ENCODE measurements around the gene FBLN1.

DNA sequence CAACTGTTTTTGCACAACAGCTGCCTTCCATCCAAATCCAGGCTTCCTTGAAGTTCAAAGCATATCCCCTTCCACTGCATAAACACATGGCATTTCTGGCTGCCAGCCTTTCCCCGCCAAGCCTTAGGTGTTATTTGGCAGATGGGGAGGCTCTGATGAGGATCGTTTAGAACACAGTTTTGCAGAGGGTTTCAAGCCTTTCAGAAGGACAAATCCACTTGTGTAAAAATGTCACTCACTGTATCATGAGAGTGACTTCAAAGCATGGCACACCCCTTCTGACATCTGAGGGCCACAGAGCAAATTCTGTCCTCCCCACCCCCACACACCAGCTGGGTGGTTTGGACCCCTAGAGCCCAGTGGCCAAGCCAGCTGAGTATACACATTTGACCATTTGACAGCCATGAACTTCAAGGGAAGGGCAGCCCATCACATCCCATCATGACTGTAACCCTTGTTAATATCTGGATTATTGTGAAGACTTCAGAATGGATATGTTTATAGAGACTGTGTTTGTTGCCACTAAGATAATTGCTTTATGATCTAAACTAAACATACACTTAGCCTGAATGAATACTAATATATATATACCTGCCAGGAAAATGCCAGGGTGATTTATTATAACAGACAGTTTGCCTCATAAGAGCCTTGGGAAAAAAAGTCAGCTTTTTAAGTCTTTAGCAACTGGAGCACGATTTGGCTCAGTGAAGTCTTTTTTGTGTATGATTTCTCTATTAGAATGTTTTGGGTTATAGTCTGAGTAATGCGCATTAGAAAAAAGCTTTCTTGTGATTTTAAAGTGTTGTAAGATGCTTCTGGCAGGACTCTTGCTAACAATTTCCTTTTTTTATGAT, 31.9 kb downstream of the FBLN1 start:
- TF ChIP-seq KLF9 (CRISPR knock-in tag; IDR thresholded peaks at IDR 0.05; ENCODE audit: low read depth) (no peak), RAD21 (CRISPR knock-in tag; IDR thresholded peaks at IDR 0.05) (no peak), POLR2A (IDR thresholded peaks at IDR 0.05; ENCODE audit: insufficient read depth in 1 of 2, low read depth in 2 of 2, low read length in 2 of 2) (no peak), ELF4 (CRISPR knock-in tag; IDR thresholded peaks at IDR 0.05; ENCODE audit: borderline replicate concordance) (no peak), NR2C2 (CRISPR knock-in tag; IDR thresholded peaks at IDR 0.05; ENCODE audit: borderline replicate concordance) (no peak), ZNF256 (CRISPR knock-in tag; conservative IDR thresholded peaks at IDR 0.05) (no peak)
- TF ChIP-seq, protein P1, sequence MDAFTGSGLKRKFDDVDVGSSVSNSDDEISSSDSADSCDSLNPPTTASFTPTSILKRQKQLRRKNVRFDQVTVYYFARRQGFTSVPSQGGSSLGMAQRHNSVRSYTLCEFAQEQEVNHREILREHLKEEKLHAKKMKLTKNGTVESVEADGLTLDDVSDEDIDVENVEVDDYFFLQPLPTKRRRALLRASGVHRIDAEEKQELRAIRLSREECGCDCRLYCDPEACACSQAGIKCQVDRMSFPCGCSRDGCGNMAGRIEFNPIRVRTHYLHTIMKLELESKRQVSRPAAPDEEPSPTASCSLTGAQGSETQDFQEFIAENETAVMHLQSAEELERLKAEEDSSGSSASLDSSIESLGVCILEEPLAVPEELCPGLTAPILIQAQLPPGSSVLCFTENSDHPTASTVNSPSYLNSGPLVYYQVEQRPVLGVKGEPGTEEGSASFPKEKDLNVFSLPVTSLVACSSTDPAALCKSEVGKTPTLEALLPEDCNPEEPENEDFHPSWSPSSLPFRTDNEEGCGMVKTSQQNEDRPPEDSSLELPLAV (CRISPR knock-in tag; conservative IDR thresholded peaks at IDR 0.05; ENCODE audit: low read depth), result no peak
- TF ChIP-seq, protein P2, sequence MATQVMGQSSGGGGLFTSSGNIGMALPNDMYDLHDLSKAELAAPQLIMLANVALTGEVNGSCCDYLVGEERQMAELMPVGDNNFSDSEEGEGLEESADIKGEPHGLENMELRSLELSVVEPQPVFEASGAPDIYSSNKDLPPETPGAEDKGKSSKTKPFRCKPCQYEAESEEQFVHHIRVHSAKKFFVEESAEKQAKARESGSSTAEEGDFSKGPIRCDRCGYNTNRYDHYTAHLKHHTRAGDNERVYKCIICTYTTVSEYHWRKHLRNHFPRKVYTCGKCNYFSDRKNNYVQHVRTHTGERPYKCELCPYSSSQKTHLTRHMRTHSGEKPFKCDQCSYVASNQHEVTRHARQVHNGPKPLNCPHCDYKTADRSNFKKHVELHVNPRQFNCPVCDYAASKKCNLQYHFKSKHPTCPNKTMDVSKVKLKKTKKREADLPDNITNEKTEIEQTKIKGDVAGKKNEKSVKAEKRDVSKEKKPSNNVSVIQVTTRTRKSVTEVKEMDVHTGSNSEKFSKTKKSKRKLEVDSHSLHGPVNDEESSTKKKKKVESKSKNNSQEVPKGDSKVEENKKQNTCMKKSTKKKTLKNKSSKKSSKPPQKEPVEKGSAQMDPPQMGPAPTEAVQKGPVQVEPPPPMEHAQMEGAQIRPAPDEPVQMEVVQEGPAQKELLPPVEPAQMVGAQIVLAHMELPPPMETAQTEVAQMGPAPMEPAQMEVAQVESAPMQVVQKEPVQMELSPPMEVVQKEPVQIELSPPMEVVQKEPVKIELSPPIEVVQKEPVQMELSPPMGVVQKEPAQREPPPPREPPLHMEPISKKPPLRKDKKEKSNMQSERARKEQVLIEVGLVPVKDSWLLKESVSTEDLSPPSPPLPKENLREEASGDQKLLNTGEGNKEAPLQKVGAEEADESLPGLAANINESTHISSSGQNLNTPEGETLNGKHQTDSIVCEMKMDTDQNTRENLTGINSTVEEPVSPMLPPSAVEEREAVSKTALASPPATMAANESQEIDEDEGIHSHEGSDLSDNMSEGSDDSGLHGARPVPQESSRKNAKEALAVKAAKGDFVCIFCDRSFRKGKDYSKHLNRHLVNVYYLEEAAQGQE (IDR thresholded peaks at IDR 0.05; ENCODE audit: borderline replicate concordance in 1 of 2, low read depth in 1 of 2, low read length in 2 of 2), result no peak
- TF ChIP-seq, protein P3, sequence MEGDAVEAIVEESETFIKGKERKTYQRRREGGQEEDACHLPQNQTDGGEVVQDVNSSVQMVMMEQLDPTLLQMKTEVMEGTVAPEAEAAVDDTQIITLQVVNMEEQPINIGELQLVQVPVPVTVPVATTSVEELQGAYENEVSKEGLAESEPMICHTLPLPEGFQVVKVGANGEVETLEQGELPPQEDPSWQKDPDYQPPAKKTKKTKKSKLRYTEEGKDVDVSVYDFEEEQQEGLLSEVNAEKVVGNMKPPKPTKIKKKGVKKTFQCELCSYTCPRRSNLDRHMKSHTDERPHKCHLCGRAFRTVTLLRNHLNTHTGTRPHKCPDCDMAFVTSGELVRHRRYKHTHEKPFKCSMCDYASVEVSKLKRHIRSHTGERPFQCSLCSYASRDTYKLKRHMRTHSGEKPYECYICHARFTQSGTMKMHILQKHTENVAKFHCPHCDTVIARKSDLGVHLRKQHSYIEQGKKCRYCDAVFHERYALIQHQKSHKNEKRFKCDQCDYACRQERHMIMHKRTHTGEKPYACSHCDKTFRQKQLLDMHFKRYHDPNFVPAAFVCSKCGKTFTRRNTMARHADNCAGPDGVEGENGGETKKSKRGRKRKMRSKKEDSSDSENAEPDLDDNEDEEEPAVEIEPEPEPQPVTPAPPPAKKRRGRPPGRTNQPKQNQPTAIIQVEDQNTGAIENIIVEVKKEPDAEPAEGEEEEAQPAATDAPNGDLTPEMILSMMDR (CRISPR knock-in tag; IDR thresholded peaks at IDR 0.05), result no peak
- TF ChIP-seq, protein P4, sequence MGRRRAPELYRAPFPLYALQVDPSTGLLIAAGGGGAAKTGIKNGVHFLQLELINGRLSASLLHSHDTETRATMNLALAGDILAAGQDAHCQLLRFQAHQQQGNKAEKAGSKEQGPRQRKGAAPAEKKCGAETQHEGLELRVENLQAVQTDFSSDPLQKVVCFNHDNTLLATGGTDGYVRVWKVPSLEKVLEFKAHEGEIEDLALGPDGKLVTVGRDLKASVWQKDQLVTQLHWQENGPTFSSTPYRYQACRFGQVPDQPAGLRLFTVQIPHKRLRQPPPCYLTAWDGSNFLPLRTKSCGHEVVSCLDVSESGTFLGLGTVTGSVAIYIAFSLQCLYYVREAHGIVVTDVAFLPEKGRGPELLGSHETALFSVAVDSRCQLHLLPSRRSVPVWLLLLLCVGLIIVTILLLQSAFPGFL (CRISPR knock-in tag; IDR thresholded peaks at IDR 0.05), result no peak

Data from HepG2 (cell line).